RKO (cell line): ENCODE data around the gene ZNF618.

Experiments used
- DNase-seq: peaks from one replicate; pipeline ENCODE4 v3.0.0-alpha.2; 2016; ENCODE audit warnings: low spot score

Gene ZNF618

GRCh38 chr9:113885183-113886025, 9.3 kb downstream of the ZNF618 start:
- no peak for DNase-seq

- no peak for DNase-seq
Measured at GRCh38 chr9:113886026-113886369, 9.9 kb downstream of the ZNF618 start.

GRCh38 chr9:113886466-113886865, 10.4 kb downstream of the ZNF618 start:
- DNase-seq: no peak

GRCh38 chr9:113886933-113887332, 10.8 kb downstream of the ZNF618 start:
- DNase-seq: no peak

- no peak for DNase-seq
Measured at GRCh38 chr9:113887436-113887835, 11.3 kb downstream of the ZNF618 start.

GRCh38 chr9:113888336-113888735, 12.2 kb downstream of the ZNF618 start:
- DNase-seq: no peak

GRCh38 chr9:113888976-113889375, 12.9 kb downstream of the ZNF618 start:
- DNase-seq: no peak

- no peak for DNase-seq
Measured at GRCh38 chr9:113890704-113891103, 14.6 kb downstream of the ZNF618 start.

GRCh38 chr9:113892861-113893491, 16.9 kb downstream of the ZNF618 start:
- no peak for DNase-seq

- DNase-seq: no peak
Measured at GRCh38 chr9:113894166-113894565, 18.1 kb downstream of the ZNF618 start.

GRCh38 chr9:113895526-113895925, 19.4 kb downstream of the ZNF618 start:
- no peak for DNase-seq

GRCh38 chr9:113896713-113897112, 20.6 kb downstream of the ZNF618 start:
- no peak for DNase-seq

GRCh38 chr9:113898151-113898550, 22.0 kb downstream of the ZNF618 start:
- DNase-seq: no peak

- no peak for DNase-seq
Measured at GRCh38 chr9:113898596-113898995, 22.5 kb downstream of the ZNF618 start.

- no peak for DNase-seq
Measured at GRCh38 chr9:113899205-113899604, 23.1 kb downstream of the ZNF618 start.

GRCh38 chr9:113901221-113901688, 25.1 kb downstream of the ZNF618 start:
- DNase-seq: no peak

- no peak for DNase-seq
Measured at GRCh38 chr9:113903514-113904077, 27.5 kb downstream of the ZNF618 start.

GRCh38 chr9:113906411-113907110, 30.5 kb downstream of the ZNF618 start:
- DNase-seq: no peak

GRCh38 chr9:113907282-113907681, 31.2 kb downstream of the ZNF618 start:
- no peak for DNase-seq

GRCh38 chr9:113909421-113909820, 33.3 kb downstream of the ZNF618 start:
- DNase-seq: no peak

- DNase-seq: no peak
Measured at GRCh38 chr9:113910036-113910639, 34.0 kb downstream of the ZNF618 start.
